NCI-H345 treated with DMSO at 0.1 percent for 48 hours (cell line): ENCODE data around the gene KIF16B.
A peak's percentile ranks its signal among the peaks of the same experiment; 100 is the strongest.

Experiments used
- DNase-seq: peaks from one replicate; lab custom pipeline; 2025; ENCODE audit not compliant: unreplicated experiment; lab: John Stamatoyannopoulos, UW

Gene KIF16B

DNA sequence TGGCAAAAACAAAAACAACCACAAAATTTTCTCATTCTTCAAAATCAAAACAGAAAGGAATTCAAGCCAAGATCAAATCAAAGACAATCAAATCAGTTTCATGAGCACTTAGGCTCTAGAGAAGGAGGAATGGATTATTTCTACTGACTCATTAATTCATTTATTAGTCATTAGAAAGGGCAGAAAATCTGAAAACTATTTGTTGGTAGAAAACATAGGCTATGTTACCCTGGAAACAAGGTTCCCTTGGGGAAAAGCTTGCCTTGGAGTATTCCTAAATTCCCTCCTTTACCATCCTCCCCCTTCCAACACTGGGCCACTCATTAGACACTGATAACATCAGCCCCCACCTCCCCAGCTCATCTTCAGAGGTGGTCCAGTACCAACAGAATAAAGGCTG, 17.5 kb downstream of the KIF16B start:
- no peak for DNase-seq

DNA sequence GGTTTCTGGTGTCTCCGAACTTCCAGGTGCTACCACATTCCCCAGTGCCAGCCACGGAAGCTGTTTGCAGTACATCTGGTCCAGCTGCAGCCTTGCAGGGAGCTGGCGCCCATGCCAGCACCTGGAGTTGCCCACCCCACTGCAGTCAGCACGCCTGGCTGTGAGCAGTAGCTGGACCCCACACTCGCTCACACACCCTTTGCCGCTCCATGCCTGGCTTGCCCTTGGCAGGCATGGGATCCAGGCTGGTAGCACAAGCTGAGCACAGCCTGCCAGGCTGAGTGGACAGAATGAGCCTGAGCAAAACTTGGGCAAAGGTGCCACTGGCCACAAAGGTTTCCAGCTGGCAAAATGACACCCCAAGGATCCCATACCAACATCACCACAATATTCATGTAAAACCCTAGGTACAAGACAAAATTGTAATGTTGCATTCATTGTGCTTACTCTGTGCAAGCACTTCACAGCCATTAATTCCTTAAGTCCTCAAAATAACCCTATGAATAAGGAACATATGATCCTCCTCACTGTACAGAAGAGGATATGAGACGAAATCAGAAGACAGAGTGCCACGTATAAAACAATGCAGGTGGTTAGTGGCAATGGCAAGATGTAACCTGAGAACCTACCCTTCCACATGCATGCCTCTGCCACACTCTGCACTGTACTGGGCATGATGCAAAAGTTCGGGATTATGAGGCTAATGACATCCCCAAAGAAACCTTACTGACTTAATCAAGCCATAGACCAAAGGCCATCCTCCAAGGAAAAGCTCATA, 18.3 kb downstream of the KIF16B start:
- DNase-seq: no peak

DNA sequence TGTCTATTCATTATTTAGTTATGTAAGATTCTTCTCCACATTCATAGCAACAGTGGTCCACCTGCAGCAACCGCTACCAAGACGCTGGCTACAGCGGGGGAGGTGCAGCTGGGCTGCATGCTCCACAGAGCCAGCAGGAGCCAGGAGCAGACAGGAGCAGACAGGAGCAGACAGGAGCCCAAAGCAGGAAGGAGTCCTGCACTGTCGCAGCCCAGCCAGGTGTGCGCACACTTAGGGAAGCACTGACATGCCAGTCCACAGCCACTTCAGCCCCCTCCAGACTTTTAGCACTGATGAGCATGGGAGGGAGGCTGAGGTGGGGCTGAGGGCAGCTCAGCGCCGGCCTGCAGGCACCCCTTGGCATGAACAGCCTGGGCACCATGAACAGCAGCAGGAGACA, 19.6 kb downstream of the KIF16B start:
- no peak for DNase-seq

DNA sequence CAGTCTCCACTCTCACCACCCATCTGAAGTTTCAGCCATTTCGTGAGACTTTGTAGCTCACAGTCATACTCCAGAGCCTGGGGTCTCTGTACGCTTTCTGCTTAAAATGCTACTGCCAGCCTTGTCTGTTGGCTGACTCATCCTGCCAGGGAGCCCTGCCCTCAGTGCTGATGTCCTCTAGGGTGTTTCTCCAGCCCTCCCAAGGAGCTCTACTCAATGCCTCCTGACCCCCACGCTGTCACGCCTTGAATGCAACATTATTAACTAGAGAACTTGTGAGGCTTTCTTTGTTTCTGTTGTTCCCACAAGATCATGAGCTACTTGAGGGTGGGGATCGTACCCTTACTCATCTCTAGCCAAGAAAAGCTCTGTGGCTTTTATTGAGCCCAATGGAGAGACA, 20.1 kb downstream of the KIF16B start:
- no peak for DNase-seq

DNA sequence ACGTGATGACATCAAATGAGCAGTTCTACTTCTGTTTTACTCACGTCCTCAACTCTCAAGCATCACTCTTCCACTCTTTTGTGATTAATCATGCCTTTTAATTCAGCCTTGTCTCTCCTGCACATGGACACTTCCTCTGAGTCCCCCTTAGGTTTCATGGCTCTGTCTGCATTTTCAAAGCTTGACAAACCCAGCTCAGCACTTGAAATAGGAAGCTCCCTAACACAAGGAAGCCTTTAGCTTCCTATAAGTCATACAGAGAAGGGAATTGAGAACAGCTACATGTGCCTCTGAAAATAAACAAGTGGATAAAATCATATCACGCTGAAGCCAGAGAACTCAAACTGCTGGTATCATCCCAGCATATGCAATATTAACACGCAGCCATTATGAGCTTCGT, 21.2 kb downstream of the KIF16B start:
- no peak for DNase-seq

DNA sequence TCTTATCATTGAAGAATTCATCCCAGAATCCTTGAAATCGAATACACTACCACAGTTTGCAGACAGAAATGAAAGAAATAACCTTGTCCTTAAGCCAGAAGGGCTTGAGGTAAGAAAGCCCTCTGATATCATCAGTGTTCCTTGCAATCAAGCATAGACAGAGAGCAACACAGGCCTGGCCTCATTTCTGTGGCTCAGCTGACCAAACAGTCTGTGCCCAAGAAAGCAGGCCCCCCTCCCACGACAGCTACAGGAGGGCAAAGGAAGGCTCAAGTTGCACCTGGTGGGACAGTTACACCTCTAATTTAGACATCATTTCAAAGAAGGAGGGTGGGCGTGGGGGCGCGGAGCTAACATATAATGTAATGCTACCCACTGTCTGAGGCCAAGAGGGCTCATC, 21.6 kb downstream of the KIF16B start:
- no peak for DNase-seq

DNA sequence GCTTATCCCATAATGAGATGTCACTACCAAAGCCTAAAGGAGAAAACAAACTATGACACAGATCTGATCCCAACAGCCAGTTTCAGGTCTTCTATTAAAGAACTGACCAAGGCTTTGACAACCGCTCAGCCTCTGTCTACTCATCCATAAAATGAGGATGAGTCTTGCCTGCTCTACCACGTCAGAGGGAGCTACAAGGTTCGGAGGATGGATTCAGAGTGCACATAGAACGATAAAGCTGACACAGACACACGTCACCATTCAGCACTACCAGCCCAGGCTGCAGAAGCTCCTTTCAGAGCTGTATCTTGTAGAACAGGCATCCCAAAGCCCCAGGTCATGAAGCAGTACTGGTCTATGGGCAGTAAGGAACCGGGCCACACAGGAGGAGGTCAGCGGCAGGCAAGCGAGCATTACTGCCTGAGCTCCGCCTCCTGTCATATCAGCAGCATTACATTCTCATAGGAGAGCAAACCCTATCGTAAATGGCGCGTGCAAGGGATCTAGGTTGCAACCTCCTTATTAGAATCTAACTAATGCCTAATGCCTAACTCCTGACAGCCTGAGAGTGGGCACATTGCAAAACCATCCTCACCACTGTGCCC, 25.1 kb downstream of the KIF16B start:
- DNase-seq: no peak

DNA sequence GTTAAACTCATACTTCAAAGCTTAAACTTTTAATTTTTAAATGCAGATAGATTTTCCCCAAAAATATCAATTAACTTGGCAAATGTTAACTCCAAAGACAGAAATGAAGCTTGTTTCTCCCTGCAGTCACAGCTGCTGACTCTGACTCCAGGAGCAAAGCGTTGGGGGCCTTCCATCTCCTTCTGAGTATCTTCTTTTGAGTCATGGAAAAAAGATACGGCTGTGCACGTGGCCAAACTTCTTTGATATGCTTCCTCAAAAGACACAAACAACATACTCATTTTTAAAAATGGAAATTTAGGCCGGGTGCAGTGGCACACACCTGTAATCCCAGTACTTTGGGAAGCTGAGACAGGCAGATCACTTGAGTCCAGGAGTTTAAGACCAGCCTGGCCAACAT, 28.3 kb downstream of the KIF16B start:
- no peak for DNase-seq

DNA sequence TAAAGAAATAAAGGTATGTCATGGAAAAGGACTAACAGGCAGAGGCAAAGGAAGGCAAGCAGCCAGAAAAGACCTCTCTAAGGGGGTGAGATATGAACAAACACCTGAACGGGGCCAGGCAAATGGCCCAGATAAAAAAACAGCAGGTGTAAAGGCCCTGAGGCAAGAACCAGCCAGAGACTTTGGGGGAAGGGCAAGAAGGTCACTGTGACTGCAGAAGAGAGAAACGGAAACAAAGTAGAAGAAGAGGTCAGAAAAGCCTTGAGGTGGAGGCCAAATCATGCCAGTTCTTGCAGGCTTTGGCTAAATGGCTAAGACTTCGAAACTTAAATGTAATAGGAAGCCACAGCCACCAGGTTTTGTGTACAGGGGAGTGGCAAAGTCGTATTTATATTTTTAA, 30.8 kb downstream of the KIF16B start:
- no peak for DNase-seq

DNA sequence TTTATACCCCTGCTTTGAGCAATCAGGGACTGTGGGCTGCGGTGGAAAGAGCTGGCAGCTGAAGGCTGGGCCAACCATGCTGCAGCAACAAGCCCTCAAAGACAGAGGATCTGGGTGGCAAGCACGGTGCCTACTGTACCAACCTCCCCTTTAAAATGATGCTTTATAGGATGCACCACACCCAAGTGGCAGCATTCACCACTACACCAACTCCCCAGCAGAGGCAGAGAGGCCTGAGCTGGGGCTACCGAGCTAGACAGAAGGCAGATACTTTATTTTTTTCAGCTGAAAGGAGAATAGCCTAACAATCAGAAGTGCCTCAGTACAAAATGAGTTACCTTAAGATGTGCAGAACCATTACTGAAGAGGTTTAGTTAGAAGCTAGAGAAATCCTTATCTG, 31.4 kb downstream of the KIF16B start:
- DNase-seq: no peak

DNA sequence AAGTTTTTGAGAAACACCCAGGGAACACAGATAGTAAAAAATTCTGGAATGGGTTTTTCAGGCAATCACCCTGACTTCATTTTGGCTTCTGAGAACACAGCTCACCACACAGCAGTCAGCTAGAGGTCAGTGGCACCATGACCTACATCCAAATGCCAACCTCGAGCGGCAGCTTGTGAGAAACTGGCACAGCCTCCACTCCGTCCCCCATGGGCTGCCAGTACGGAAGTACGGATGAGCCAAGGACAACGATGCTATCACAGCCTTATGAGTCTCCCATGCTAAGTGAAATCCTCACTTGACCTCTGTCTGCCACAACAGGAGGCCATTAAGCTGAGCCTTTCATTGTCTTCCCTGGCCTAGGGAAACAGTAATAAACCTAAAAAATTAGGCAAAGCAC, 32.0 kb downstream of the KIF16B start:
- DNase-seq: no peak

DNA sequence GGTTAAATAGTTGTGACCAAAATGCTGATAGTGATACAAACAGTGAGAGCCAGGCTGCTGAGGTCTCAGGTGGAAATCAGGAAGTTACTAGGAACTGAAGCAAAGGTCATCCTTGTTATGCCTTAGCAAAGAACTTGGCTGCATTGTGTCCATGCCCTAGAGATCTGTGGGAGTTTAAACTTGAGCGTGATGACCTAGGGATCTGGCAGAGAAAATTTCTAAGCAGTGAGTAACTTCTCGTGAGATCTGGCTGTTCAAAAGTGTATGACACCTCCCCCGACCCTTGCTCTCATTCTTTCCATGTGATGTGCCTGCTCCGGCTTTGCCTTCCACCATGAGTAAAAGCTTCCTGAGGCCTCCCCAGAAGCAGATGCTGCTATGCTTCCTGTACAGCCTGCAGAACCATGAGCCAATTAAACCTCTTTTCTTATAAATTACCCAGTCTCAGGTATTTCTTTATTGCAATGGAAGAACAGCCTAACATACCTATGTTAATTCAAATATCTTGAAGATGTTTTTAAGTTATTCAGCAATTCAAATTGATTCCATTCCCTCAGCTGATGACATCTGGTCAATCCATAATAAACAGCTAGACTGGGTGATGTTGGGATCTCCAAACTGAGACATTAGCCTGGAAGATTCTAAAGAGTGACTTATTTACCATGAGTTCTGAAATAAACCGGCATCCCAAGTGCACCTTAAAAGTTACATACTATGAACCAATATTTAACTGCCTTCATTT, 33.8 kb downstream of the KIF16B start:
- no peak for DNase-seq

DNA sequence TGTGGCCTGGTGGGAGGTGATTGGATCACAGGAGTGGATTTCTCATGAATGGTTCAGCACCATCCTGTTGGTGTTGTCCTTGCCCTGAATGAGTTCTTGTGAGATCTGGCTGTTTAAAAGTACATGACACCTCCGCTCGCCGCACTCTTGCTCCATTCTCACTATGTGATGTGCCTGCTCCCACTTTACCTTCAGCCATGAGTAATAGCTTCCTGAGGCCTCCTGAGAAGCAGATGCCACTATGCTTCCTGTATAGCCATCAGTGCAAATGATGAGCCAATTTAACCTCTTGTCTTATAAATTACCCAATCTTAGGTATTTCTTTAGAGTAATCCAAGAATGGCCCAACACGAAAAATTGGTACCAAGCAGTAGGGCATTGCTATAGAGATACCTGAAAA, 34.5 kb downstream of the KIF16B start:
- no peak for DNase-seq

DNA sequence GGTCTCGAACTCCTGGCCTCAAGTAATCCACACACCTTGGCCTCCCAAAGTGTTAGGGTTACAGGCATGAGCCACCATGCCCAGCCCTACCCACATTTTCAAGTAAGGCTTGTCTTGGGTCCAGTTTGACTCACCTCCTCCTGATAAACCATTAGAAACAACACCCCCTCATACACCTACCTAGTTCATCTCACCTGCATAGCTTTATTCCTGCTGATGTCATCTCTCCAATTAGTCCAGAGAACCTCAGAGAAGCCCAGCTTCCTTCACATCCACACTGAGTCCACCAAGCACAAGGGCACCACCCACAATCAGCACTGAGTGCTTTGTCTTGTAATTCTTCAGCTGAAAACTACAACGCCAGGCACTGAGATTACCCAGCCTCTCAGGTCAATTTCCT, 35.3 kb downstream of the KIF16B start:
- no peak for DNase-seq

DNA sequence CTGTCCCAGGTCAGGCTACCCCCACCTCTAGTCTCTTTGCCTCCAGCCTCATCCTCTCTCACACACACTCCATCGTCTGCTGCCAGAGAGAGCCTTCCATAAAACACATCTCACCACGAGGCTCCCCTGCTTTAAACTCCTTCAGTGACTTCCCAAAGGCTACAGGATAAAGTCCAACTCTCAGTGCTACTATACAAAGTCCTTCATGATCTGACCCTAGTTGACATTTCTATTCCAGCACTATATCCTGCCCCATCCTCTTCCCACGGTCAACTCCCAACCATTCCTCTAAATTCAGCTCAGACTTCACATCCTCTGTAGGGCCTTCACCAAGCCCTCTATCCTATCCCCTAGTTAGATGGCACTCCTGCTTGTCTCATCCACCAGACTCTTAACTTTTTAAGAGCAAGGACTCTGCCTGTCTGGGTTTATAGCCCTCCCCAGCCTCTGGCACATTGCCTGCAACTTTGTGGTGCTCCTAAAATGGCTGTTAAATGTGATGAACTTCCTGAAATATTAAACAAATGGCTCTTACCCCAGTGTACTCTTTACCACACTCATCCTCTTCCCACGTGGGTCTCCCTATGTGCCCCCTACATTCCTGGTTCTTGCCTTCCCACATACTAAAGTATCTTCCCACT, 36.1 kb downstream of the KIF16B start:
- no peak for DNase-seq

DNA sequence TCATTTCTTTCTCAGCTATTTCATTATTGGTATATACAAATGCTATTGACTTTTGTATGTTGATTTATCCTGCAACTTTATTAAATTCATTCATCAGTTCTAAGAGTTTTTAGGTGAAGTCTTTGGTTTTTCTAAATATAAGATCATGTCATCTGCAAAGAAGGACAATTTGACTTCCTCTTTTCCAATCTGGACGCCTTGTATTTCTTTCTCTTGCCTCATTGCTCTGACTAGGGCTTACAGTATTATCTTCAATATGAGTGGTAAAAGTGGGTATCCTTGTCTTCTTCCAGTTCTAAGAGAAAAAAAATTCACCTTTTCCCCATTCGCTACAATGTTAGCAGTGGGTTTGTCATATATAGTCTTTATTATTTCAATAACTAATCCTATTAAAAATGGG, 38.0 kb downstream of the KIF16B start:
- DNase-seq: no peak

DNA sequence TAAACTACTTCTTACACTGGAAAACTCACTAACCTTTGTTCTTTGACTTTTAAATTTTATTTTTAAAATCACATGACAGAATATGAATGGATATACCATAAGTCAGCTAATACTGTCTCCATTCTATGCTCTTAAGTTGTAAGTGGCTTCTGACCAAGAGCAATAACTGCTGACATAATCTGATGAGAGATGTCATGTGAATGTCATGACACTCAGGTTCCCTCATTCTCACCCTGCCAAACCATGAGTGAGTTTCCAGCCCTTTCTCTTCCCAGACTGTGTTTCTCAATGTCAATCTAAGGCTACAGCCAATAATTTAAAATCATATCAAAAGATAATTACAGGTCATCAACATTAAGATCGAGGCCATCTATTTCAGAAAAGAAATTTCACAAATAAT, 39.7 kb downstream of the KIF16B start:
- no peak for DNase-seq

DNA sequence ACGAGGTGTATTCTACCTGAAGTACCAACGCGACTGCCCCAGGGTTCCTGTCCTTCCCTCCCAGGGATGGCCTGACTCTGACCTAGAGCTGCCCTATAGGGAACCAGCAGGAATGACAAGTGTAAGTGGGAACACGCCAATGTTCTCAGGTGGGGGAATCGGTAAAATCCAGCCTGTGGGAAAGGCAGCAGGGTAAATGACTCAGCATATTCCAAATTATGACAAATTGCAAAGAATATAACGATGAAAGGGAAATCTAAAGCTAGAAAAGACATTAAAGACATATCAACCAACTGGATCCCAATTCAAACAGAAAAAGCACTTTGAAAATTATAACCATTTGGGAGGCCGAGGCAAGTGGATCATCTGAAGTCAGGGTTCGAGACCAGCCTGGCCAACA, 41.8 kb downstream of the KIF16B start:
- no peak for DNase-seq

DNA sequence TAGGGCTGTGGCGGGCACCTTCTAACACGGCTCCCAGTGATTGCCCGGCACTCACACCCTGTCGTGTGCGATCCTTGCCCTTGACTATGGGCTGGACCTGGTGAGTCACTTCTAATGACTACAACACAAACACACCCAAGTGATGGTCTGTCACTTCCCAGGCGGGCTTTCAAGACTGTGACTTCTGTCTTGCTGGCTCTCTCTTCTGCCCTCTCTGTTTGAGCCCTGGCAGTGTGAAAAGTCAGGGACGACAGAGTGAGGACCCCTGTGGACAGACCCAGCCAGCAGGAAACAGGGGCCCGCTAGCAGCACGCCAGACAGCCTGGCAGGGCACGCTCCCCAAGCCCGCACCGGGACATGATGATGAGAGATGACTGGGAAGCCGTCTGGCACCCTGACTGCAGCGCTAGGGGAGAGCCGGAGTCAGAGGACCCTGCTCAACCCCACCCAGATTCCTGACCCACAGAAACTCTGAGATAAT, 43.0 kb downstream of the KIF16B start:
- DNase-seq: no peak

DNA sequence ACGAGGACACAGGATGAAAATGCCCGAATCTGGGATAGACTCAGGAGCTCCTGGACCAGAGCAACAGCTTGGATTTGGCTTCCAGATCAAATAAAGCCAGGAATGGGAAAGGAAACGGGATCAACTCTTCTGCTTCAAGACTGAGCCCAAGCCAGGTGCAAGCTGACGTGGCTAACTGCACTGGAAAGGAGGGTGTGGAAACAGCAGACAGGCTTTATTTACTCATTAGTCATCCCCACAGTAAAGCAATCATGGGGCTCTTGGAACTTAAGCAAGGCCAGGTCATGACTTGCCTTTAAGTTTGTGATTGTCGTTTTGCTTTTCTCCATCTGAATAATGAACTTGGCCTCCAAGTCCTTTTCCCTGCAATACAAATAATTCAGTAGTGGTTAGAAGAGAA, 45.2 kb downstream of the KIF16B start:
- DNase-seq: peak; percentile 37

DNA sequence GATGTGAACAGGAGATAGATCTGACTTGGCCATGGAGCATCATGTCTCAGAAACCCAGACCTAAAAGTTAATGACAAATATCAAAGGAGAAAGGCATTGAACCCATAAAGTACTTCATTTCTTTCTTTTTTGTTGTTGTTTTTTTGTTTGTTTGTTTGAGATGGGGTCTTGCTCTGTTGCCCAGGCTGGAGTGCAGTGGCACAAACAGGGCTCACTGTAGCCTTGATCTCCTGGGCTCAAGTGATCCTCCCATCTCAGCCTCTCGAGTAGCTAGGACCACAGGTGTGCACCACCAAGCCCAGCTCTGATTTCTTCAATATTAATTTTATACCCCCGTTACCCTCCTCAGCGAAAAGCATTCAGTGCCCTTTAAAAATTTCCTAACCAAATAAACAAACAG, 45.8 kb downstream of the KIF16B start:
- DNase-seq: no peak
